Esophagus squamous epithelium (tissue), 4 donors: ENCODE data around the gene DNAJB6.

Experiments
- POLR2A ChIP-seq, 4 donors: fragments of 450-650 bp; IDR thresholded peaks; one replicate each; pipeline ENCODE4 v1.6.1; 2017; ENCODE audit warnings: antibody characterized with exemption in 4 of 4, mild to moderate bottlenecking in 4 of 4, moderate library complexity in 3 of 4
- TF ChIP-seq, protein P1 (sequence below), 6 experiments: fragments of 450-650 bp in 4 of 6; fragments of 200-600 bp in 2 of 6; sonication (generic) in 2 of 6; IDR thresholded peaks; one replicate each; pipeline ENCODE4 v1.5.1; 2016 to 2019; ENCODE audit warnings: antibody characterized with exemption in 6 of 6, mild to moderate bottlenecking in 4 of 6, moderate library complexity in 4 of 6

DNA sequence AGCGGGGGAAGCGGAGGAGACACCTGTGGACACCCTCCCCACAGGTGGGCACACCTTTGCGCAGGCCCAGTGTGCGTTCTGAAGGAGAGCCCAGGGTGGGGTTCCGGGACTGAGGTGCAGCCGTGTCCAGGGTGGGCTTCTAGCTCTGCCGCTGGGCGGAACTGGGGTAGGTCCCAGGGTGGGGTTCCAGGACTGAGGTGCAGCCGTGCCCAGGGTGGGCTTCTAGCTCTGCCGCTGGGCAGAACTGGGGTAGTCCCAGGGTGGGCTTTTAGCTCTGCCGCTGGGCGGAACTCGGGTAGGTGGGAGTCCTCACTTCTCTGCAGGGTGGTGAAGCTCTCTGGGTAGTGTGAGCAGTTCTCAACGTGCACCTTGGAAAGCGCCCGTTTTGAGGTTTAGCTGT lies 78.7 kb downstream of the DNAJB6 start:
- TF ChIP-seq POLR2A (IDR thresholded peaks at IDR 0.05) = no peak
- TF ChIP-seq, protein P1, sequence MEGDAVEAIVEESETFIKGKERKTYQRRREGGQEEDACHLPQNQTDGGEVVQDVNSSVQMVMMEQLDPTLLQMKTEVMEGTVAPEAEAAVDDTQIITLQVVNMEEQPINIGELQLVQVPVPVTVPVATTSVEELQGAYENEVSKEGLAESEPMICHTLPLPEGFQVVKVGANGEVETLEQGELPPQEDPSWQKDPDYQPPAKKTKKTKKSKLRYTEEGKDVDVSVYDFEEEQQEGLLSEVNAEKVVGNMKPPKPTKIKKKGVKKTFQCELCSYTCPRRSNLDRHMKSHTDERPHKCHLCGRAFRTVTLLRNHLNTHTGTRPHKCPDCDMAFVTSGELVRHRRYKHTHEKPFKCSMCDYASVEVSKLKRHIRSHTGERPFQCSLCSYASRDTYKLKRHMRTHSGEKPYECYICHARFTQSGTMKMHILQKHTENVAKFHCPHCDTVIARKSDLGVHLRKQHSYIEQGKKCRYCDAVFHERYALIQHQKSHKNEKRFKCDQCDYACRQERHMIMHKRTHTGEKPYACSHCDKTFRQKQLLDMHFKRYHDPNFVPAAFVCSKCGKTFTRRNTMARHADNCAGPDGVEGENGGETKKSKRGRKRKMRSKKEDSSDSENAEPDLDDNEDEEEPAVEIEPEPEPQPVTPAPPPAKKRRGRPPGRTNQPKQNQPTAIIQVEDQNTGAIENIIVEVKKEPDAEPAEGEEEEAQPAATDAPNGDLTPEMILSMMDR (IDR thresholded peaks at IDR 0.05) = no peak
